Suprapubic skin (tissue), 3 donors: ENCODE results near the gene BARX1.

ENCODE experiments used
- CTCF ChIP-seq, 2 donors: fragments of 200-600 bp in 1 of 2; fragments of 450-650 bp in 1 of 2; sonication (generic) in 1 of 2; IDR thresholded peaks; one replicate each; pipeline ENCODE4 v1.5.1; 2016 to 2019; ENCODE audit warnings: antibody characterized with exemption in 2 of 2, mild to moderate bottlenecking in 1 of 2, moderate library complexity in 1 of 2
- POLR2A ChIP-seq, 2 donors: fragments of 450-650 bp; IDR thresholded peaks; one replicate each; pipeline ENCODE4 v1.6.1; 2017; ENCODE audit warnings: antibody characterized with exemption in 2 of 2, mild to moderate bottlenecking in 2 of 2, moderate library complexity in 2 of 2

GRCh38 chr9:93960971-93961841 lies 6.1 kb upstream of the BARX1 start:
- TF ChIP-seq CTCF (IDR thresholded peaks at IDR 0.05) (no peak), POLR2A (IDR thresholded peaks at IDR 0.05) (no peak)
